Gastroesophageal sphincter (tissue), 4 donors: ENCODE results near the gene NPW. TPM values are rescaled to one million over a fixed set of nuclear protein-coding genes. Genes with fewer than 3 reads are reported as not detected.

Source experiments
- ATAC-seq: fragments of 150-250 bp; one replicate; pipeline ENCODE4 v1.9.1; 2016; ENCODE audit warnings: mild to moderate bottlenecking, moderate library complexity
- H3K27ac ChIP-seq, 4 donors: fragments of 200-600 bp; sonication (generic) in 3 of 4; 1 replicate in 3 of 4; 2 replicates in 1 of 4; pipeline ENCODE4 v1.5.1; 2016 to 2019
- H3K27me3 ChIP-seq: fragments of 200-600 bp; sonication (generic); one replicate; pipeline ENCODE4 v1.5.1; 2019
- H3K36me3 ChIP-seq, 2 donors: fragments of 200-600 bp; sonication (generic); one replicate each; pipeline ENCODE4 v1.5.1; 2019; ENCODE audit warnings: control low read depth in 1 of 2
- H3K4me1 ChIP-seq, 3 donors: fragments of 200-600 bp; sonication (generic); 1 replicate in 2 of 3; 2 replicates in 1 of 3; pipeline ENCODE4 v1.5.1; 2016 to 2019; ENCODE audit warnings: control low read depth in 2 of 3
- H3K4me3 ChIP-seq, 2 donors: fragments of 200-600 bp; sonication (generic); one replicate each; pipeline ENCODE4 v1.5.1; 2019; ENCODE audit warnings: mild to moderate bottlenecking in 1 of 2, moderate library complexity in 1 of 2
- H3K9me3 ChIP-seq, 3 donors: fragments of 200-600 bp; sonication (generic); one replicate each; pipeline ENCODE4 v1.5.1; 2017 to 2019; ENCODE audit warnings: control low read depth in 2 of 3
- EP300 ChIP-seq: sonication (generic); formaldehyde crosslinking; IDR thresholded peaks from one replicate; pipeline ENCODE4 v1.6.1; 2017; ENCODE audit warnings: antibody characterized with exemption, mild to moderate bottlenecking
- POLR2A ChIP-seq, 2 donors: fragments of 450-650 bp; IDR thresholded peaks; one replicate each; pipeline ENCODE4 v1.6.1; 2017; ENCODE audit warnings: antibody characterized with exemption in 2 of 2, mild to moderate bottlenecking in 2 of 2, moderate library complexity in 1 of 2
- POLR2AphosphoS5 ChIP-seq: sonication (generic); formaldehyde crosslinking; IDR thresholded peaks from one replicate; pipeline ENCODE4 v1.6.1; 2017; ENCODE audit warnings: antibody characterized with exemption
- WGBS, 2 donors: methylation state at CpG; one replicate each; pipeline ENCODE4 v1.1.5; 2018; ENCODE audit warnings: low coverage in 1 of 2; 5-methylcytosine and 5-hydroxymethylcytosine counted together
- total RNA-seq, 4 donors: library from RNA; depleted of rRNA; stranded (reverse); fragments of >200 nt; gene quantifications; one replicate each; pipeline ENCODE4 v1.1.0, GENCODE V29; 2016
- TF ChIP-seq, protein P1 (sequence below), 4 experiments: fragments of 200-600 bp in 2 of 4; fragments of 450-650 bp in 2 of 4; sonication (generic) in 1 of 4; IDR thresholded peaks; one replicate each; pipeline ENCODE4 v1.5.1; 2017 to 2019; ENCODE audit warnings: antibody characterized with exemption in 4 of 4, mild to moderate bottlenecking in 2 of 4, moderate library complexity in 2 of 4

Gene NPW
- total RNA-seq, 4 donors from 2014 or later: not detected

DNA sequence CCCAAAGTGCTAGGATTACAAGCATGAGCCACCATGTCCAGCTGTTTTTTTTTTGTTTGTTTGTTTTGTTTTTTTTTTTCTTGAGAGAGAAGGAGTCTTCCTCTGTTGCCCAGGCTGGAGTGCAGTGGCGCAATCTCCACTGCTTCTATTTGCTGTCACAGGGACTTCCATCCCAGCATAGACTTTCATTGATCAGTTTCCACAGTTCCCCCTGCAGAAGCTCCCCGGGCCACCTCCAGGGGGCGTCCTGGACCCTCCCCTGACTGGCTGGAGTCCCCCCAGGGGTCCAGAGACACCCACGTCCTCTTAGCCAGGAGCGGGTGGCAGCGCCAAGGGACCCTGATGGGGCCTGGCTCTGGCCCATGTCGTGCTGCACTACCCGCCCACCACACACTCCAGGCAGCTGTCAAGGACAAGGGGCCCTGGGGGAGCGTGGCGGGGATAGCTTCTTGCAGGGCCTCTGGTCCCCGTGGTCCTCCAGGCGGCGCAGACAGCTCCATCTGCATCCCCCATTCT, 3.1 kb upstream of the NPW start:
- Histone ChIP-seq H3K4me3 (no peak overlapping the region), H3K27ac (no peak overlapping the region), H3K9me3 (no peaks in the 10 kb centered on the region), H3K27me3 (peaks cover 50% of the 10 kb centered on the region), H3K4me1 (peaks cover 0 to 16% (median 9%) of the 10 kb centered on the region in 3 donors), H3K36me3 (no peaks in the 10 kb centered on the region)
- ATAC-seq: no peak
- TF ChIP-seq EP300 (no peak), POLR2AphosphoS5 (no peak), POLR2A (IDR thresholded peaks at IDR 0.05) (no peak)
- TF ChIP-seq, protein P1, sequence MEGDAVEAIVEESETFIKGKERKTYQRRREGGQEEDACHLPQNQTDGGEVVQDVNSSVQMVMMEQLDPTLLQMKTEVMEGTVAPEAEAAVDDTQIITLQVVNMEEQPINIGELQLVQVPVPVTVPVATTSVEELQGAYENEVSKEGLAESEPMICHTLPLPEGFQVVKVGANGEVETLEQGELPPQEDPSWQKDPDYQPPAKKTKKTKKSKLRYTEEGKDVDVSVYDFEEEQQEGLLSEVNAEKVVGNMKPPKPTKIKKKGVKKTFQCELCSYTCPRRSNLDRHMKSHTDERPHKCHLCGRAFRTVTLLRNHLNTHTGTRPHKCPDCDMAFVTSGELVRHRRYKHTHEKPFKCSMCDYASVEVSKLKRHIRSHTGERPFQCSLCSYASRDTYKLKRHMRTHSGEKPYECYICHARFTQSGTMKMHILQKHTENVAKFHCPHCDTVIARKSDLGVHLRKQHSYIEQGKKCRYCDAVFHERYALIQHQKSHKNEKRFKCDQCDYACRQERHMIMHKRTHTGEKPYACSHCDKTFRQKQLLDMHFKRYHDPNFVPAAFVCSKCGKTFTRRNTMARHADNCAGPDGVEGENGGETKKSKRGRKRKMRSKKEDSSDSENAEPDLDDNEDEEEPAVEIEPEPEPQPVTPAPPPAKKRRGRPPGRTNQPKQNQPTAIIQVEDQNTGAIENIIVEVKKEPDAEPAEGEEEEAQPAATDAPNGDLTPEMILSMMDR (IDR thresholded peaks at IDR 0.05): peak in 2 of 4 experiments; percentile 7 to 37
- 0% methylated on average over 1 of the region's 13 CpGs; no CpG with 5 or more reads in 1 of the 2 donors for WGBS, 2 donors

DNA sequence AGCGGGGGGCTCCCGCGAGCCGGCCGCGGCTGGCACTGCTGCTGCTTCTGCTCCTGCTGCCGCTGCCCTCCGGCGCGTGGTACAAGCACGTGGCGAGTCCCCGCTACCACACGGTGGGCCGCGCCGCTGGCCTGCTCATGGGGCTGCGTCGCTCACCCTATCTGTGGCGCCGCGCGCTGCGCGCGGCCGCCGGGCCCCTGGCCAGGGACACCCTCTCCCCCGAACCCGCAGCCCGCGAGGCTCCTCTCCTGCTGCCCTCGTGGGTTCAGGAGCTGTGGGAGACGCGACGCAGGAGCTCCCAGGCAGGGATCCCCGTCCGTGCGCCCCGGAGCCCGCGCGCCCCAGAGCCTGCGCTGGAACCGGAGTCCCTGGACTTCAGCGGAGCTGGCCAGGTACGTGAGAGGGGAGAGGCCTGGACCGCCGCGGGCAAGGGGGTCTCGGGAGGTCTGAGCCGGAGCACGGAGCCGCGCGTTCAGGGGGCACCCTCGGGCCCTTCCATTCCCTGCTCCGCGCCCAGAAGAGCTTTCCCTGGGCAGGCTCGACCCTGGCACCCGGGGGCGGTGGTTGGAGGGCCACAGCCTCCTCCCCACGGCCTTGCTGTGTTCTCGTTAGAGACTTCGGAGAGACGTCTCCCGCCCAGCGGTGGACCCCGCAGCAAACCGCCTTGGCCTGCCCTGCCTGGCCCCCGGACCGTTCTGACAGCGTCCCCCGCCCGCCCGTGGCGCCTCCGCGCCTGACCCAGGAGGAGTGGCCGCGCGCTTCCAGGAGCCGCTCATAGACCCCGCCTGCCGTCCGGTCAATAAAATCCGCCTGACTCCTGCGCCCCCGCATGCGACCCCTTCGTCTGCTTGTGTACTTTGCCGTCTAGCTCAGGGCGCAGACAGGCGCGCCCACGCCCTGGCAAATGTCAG, 591 bp downstream of the NPW start:
- Histone ChIP-seq H3K4me3 (peak overlapping the region in 1 of 2 donors; percentile 16), H3K9me3 (no peaks in the 10 kb centered on the region), H3K4me1 (peaks cover 0 to 40% (median 19%) of the 10 kb centered on the region in 3 donors), H3K27me3 (peaks cover 63% of the 10 kb centered on the region), H3K36me3 (no peaks in the 10 kb centered on the region), H3K27ac (no peak overlapping the region)
- WGBS, 2 donors: 3% methylated on average over 6 of the region's 96 CpGs; no CpG with 5 or more reads in 1 of the 2 donors
- no peak for ATAC-seq
- TF ChIP-seq POLR2AphosphoS5 (no peak), EP300 (no peak), POLR2A (IDR thresholded peaks at IDR 0.05) (no peak)
- TF ChIP-seq, protein P1 (IDR thresholded peaks at IDR 0.05): no peak

DNA sequence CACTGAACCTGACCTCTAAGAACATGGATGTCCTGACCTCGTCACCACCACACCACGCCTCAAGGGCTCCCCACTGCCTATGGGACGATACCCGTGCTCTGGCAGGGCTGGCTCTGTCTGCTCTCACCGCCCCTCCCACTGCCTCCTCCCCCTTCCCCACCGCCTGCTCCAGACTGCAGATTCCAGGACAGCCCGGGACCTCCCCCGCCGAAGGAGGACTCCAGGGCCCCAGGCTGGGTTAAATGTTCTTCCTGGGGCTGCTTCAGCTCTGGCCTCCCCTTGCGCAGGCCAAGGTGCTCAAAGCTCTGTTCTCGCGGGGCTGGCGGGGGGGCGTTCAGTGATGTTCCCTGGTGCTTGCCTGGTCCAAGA, 3.1 kb downstream of the NPW start:
- H3K4me3 ChIP-seq: peak overlapping the region in 1 of 2 donors; percentile 37
- H3K4me1 ChIP-seq: peaks cover 0 to 64% (median 29%) of the 10 kb centered on the region in 3 donors
- peak overlapping the region in 2 of 4 donors; percentile 75 for H3K27ac ChIP-seq
- no CpG with 5 or more reads among the region's 14 CpGs for WGBS, 2 donors
- ATAC-seq: peak; percentile 8
- H3K9me3 ChIP-seq: no peaks in the 10 kb centered on the region
- no peaks in the 10 kb centered on the region for H3K36me3 ChIP-seq
- TF ChIP-seq POLR2A (IDR thresholded peaks at IDR 0.05) (no peak), POLR2AphosphoS5 (no peak), EP300 (no peak)
- TF ChIP-seq, protein P1 (IDR thresholded peaks at IDR 0.05): no peak
- peaks cover 50% of the 10 kb centered on the region for H3K27me3 ChIP-seq

DNA sequence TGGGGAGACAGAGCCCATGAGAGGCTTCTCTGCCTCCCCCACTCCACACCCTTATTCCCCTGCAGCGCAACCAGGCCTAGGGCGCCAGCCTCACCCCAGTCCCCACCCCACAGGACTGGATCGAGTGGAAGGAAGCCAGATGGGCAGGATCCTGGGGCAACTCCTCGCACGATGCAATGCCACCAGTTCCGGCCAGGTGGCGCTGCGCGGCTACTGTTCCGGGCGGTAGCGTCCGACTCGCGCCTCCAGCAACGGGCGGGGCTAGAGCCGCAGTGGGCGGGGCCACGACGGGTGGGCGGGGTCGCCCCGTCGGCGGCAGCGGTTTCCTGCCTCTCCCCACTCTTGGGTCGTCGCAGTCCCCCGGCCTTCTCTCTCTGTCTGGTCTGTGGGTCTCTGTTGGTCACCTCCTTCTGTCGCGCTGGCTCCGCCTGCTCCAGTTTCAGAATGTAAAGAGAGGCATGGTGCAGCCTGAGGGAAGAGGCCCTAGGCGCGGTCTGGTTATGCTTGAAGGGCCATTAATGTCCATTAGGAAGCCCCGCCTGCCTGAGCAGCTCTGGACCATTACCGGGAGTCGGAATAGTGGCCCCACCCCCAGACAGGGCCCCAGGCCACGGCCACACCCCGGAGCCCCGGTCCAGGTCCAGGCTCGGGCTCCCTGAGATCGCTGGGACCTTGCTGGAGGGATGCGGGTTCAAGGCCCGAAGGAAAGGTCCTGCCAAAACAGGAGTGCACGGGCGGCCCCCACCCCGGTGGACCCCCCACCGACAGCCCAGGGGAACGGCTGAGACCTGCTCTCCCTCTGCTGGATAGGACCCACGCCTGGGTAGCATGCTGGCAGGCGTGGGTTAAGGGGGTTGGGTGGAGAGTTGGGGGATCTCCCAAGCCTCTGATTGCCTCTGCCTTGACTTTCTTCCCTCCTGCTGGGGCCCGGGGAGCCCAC, 3.8 kb downstream of the NPW start:
- peaks cover 0 to 71% (median 34%) of the 10 kb centered on the region in 3 donors for H3K4me1 ChIP-seq
- peaks cover 44% of the 10 kb centered on the region for H3K27me3 ChIP-seq
- peak overlapping the region in 3 of 4 donors; percentile 68 to 75 (median 75) for H3K27ac ChIP-seq

More for the DNA sequence above, 3.8 kb downstream of the NPW start:
- WGBS, 2 donors: 48% methylated on average over 8 of the region's 53 CpGs; no CpG with 5 or more reads in 1 of the 2 donors
- TF ChIP-seq EP300 (no peak), POLR2AphosphoS5 (peak; percentile 47), POLR2A (IDR thresholded peaks at IDR 0.05) (no peak)
- TF ChIP-seq, protein P1 (IDR thresholded peaks at IDR 0.05): peak in 3 of 4 experiments; percentile 99
- H3K36me3 ChIP-seq: no peaks in the 10 kb centered on the region
- H3K9me3 ChIP-seq: no peaks in the 10 kb centered on the region
- ATAC-seq: peak; percentile 83
- peak overlapping the region in 1 of 2 donors; percentile 37 for H3K4me3 ChIP-seq
